ENCODE measurements around the gene CRYAB.

DNA sequence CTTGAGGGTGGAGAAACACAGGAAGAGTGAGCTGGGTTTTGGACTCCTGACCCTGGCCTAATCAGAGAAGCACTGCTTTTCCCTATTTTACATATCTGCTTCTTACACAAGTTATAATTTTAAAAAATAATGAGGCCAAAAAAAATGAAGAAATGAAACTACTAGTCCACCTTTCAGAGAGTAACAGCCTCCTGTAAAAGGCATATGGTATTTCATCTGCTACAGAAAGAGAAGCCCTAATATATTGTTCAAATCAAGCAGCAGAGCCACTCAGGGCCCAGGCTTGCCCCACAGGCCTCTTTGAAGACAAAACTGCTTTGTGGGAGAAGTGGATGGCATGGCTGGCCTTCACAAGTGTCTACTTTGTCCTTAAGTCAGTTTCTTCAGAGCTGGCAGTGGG, 35.6 kb upstream of the CRYAB start:
- TF ChIP-seq, protein P1, sequence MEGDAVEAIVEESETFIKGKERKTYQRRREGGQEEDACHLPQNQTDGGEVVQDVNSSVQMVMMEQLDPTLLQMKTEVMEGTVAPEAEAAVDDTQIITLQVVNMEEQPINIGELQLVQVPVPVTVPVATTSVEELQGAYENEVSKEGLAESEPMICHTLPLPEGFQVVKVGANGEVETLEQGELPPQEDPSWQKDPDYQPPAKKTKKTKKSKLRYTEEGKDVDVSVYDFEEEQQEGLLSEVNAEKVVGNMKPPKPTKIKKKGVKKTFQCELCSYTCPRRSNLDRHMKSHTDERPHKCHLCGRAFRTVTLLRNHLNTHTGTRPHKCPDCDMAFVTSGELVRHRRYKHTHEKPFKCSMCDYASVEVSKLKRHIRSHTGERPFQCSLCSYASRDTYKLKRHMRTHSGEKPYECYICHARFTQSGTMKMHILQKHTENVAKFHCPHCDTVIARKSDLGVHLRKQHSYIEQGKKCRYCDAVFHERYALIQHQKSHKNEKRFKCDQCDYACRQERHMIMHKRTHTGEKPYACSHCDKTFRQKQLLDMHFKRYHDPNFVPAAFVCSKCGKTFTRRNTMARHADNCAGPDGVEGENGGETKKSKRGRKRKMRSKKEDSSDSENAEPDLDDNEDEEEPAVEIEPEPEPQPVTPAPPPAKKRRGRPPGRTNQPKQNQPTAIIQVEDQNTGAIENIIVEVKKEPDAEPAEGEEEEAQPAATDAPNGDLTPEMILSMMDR (IDR thresholded peaks at IDR 0.05), result no peak
- TF ChIP-seq POLR2AphosphoS5 (IDR thresholded peaks at IDR 0.05) (no peak), POLR2A (IDR thresholded peaks at IDR 0.05) (no peak)
